ENCODE data around the gene PIK3C2B. TPM values are rescaled to one million over a fixed set of nuclear protein-coding genes. Genes with fewer than 3 reads are reported as not detected.

Gene PIK3C2B
- polyA plus RNA-seq, 6 donors from 2014 or later = 8.5 to 16.9 (median 10.6) TPM; not detected in 1

- no peak overlapping the region for H3K4me3 Mint-ChIP-seq
- peaks cover 12 to 35% of the 10 kb centered on the region in 2 donors for H3K36me3 Mint-ChIP-seq
- H3K27me3 Mint-ChIP-seq = no peaks in the 10 kb centered on the region
- no peaks in the 10 kb centered on the region for H3K9me3 Mint-ChIP-seq
- ATAC-seq (ENCODE audit: low read depth in 2 of 2) (no peak), DNase-seq (no peak)
- H3K27ac Mint-ChIP-seq = peak overlapping the region in 3 of 6 donors; percentile 68 to 75 (median 72)
- H3K4me1 Mint-ChIP-seq = peaks cover 50 to 78% (median 68%) of the 10 kb centered on the region in 3 donors
These were observed 22.9 kb downstream of the PIK3C2B start for GRCh38 chr1:204471687-204472086.

- DNase-seq = no peak
- peaks cover 53 to 79% (median 69%) of the 10 kb centered on the region in 3 donors for H3K4me1 Mint-ChIP-seq
- H3K27me3 Mint-ChIP-seq = no peaks in the 10 kb centered on the region
- peaks cover 4 to 32% of the 10 kb centered on the region in 2 donors for H3K36me3 Mint-ChIP-seq
- no peaks in the 10 kb centered on the region for H3K9me3 Mint-ChIP-seq
- ATAC-seq (ENCODE audit: low read depth in 2 of 2) = no peak
- H3K27ac Mint-ChIP-seq = peak overlapping the region in 5 of 6 donors; percentile 18 to 84 (median 74)
- H3K4me3 Mint-ChIP-seq = peak overlapping the region in 1 of 8 donors; percentile 62
These were observed 25.3 kb downstream of the PIK3C2B start for GRCh38 chr1:204469304-204469703.

- ATAC-seq (ENCODE audit: low read depth in 2 of 2) (no peak), DNase-seq (no peak)
- peaks cover 5 to 33% of the 10 kb centered on the region in 2 donors for H3K36me3 Mint-ChIP-seq
- peak overlapping the region in 2 of 8 donors; percentile 16 to 62 for H3K4me3 Mint-ChIP-seq
- H3K4me1 Mint-ChIP-seq = peaks cover 55 to 79% (median 69%) of the 10 kb centered on the region in 3 donors
- H3K9me3 Mint-ChIP-seq = no peaks in the 10 kb centered on the region
- H3K27ac Mint-ChIP-seq = peak overlapping the region in 5 of 6 donors; percentile 54 to 87 (median 74)
- H3K27me3 Mint-ChIP-seq = no peaks in the 10 kb centered on the region
These were observed 25.8 kb downstream of the PIK3C2B start for GRCh38 chr1:204468766-204469302.

GRCh38 chr1:204468206-204468605 is 26.4 kb downstream of the PIK3C2B start:
- Mint-ChIP-seq H3K9me3 (no peaks in the 10 kb centered on the region), H3K36me3 (peaks cover 5 to 39% of the 10 kb centered on the region in 2 donors), H3K27ac (peak overlapping the region in 5 of 6 donors; percentile 50 to 97 (median 87)), H3K4me3 (peak overlapping the region in 4 of 8 donors; percentile 5 to 69 (median 41)), H3K4me1 (peaks cover 57 to 79% (median 69%) of the 10 kb centered on the region in 3 donors), H3K27me3 (no peaks in the 10 kb centered on the region)
- DNase-seq (no peak), ATAC-seq (ENCODE audit: low read depth in 2 of 2) (no peak)

GRCh38 chr1:204466416-204467405 is 27.9 kb downstream of the PIK3C2B start:
- Mint-ChIP-seq H3K36me3 (peaks cover 5 to 41% of the 10 kb centered on the region in 2 donors), H3K4me1 (peaks cover 66 to 85% (median 76%) of the 10 kb centered on the region in 3 donors), H3K27me3 (no peaks in the 10 kb centered on the region), H3K27ac (peak overlapping the region; percentile 71 to 97 (median 96)), H3K9me3 (no peaks in the 10 kb centered on the region), H3K4me3 (peak overlapping the region; percentile 41 to 85 (median 80))
- ATAC-seq (ENCODE audit: low read depth in 2 of 2) (no peak), DNase-seq (no peak)

- Mint-ChIP-seq H3K4me3 (peak overlapping the region; percentile 41 to 93 (median 80)), H3K4me1 (peaks cover 76 to 92% (median 85%) of the 10 kb centered on the region in 3 donors), H3K27ac (peak overlapping the region; percentile 92 to 98 (median 96)), H3K27me3 (no peaks in the 10 kb centered on the region), H3K9me3 (no peaks in the 10 kb centered on the region), H3K36me3 (peaks cover 5 to 41% of the 10 kb centered on the region in 2 donors)
- ATAC-seq (ENCODE audit: low read depth in 2 of 2) (peak; percentile 41 to 47), DNase-seq (peak; percentile 49)
These were observed 28.8 kb downstream of the PIK3C2B start for GRCh38 chr1:204465546-204466415.

- peaks cover 10 to 52% of the 10 kb centered on the region in 2 donors for H3K36me3 Mint-ChIP-seq
- ATAC-seq (ENCODE audit: low read depth in 2 of 2) (no peak), DNase-seq (no peak)
- H3K4me1 Mint-ChIP-seq = peaks cover 86 to 95% (median 95%) of the 10 kb centered on the region in 3 donors
- no peaks in the 10 kb centered on the region for H3K27me3 Mint-ChIP-seq
- H3K27ac Mint-ChIP-seq = peak overlapping the region; percentile 91 to 98 (median 96)
- no peaks in the 10 kb centered on the region for H3K9me3 Mint-ChIP-seq
- peak overlapping the region in 7 of 8 donors; percentile 16 to 93 (median 81) for H3K4me3 Mint-ChIP-seq
These were observed 29.9 kb downstream of the PIK3C2B start for GRCh38 chr1:204464701-204465100.

- no peaks in the 10 kb centered on the region for H3K9me3 Mint-ChIP-seq
- H3K27me3 Mint-ChIP-seq = no peaks in the 10 kb centered on the region
- DNase-seq = no peak
- H3K4me3 Mint-ChIP-seq = peak overlapping the region in 7 of 8 donors; percentile 16 to 93 (median 81)
- peak; percentile 9 to 20 for ATAC-seq (ENCODE audit: low read depth in 2 of 2)
- H3K4me1 Mint-ChIP-seq = peaks cover 87 to 97% (median 95%) of the 10 kb centered on the region in 3 donors
- peaks cover 15 to 52% of the 10 kb centered on the region in 2 donors for H3K36me3 Mint-ChIP-seq
- H3K27ac Mint-ChIP-seq = peak overlapping the region; percentile 87 to 97 (median 94)
These were observed 30.4 kb downstream of the PIK3C2B start for GRCh38 chr1:204464187-204464631.

GRCh38 chr1:204463125-204464060 is 31.2 kb downstream of the PIK3C2B start:
- no peaks in the 10 kb centered on the region for H3K9me3 Mint-ChIP-seq
- H3K4me3 Mint-ChIP-seq = peak overlapping the region in 7 of 8 donors; percentile 8 to 93 (median 81)
- H3K4me1 Mint-ChIP-seq = peaks cover 90 to 100% (median 96%) of the 10 kb centered on the region in 3 donors
- peaks cover 17 to 53% of the 10 kb centered on the region in 2 donors for H3K36me3 Mint-ChIP-seq
- DNase-seq = no peak
- H3K27me3 Mint-ChIP-seq = no peaks in the 10 kb centered on the region
- ATAC-seq (ENCODE audit: low read depth in 2 of 2) = no peak
- peak overlapping the region; percentile 36 to 97 (median 95) for H3K27ac Mint-ChIP-seq

GRCh38 chr1:204462229-204462561 is 32.4 kb downstream of the PIK3C2B start:
- peak overlapping the region; percentile 92 to 97 (median 97) for H3K27ac Mint-ChIP-seq
- H3K4me1 Mint-ChIP-seq = peaks cover 96 to 100% (median 100%) of the 10 kb centered on the region in 3 donors
- DNase-seq (no peak), ATAC-seq (ENCODE audit: low read depth in 2 of 2) (no peak)
- no peaks in the 10 kb centered on the region for H3K27me3 Mint-ChIP-seq
- H3K9me3 Mint-ChIP-seq = no peaks in the 10 kb centered on the region
- peak overlapping the region; percentile 8 to 93 (median 85) for H3K4me3 Mint-ChIP-seq
- H3K36me3 Mint-ChIP-seq = peaks cover 22 to 54% of the 10 kb centered on the region in 2 donors

GRCh38 chr1:204461331-204462228 is 33.0 kb downstream of the PIK3C2B start:
- Mint-ChIP-seq H3K9me3 (no peaks in the 10 kb centered on the region), H3K4me1 (peaks cover 94 to 100% (median 99%) of the 10 kb centered on the region in 3 donors), H3K36me3 (peaks cover 22 to 51% of the 10 kb centered on the region in 2 donors), H3K27me3 (no peaks in the 10 kb centered on the region), H3K27ac (peak overlapping the region; percentile 92 to 97 (median 97)), H3K4me3 (peak overlapping the region; percentile 8 to 93 (median 85))
- DNase-seq = peak; percentile 72
- peak; percentile 65 to 75 for ATAC-seq (ENCODE audit: low read depth in 2 of 2)

Measured in naive B cell (primary cell).